Psoas muscle (tissue), 8 donors: ENCODE results near the gene HIRA. TPM values are rescaled to one million over a fixed set of nuclear protein-coding genes. Genes with fewer than 3 reads are reported as not detected.

ENCODE experiments used
- ATAC-seq, 4 donors: fragments of 200-7000 bp; cut with Tn5 transposase; one replicate each; pipeline ENCODE4 v1.9.1; 2020; ENCODE audit warnings: moderate library complexity in 3 of 4, mild to moderate bottlenecking in 2 of 4
- DNase-seq, 2 donors: peaks; one replicate each; pipeline ENCODE4 v3.0.0-alpha.2; 2020
- H3K27ac ChIP-seq: fragments of 200-600 bp; one replicate; pipeline ENCODE4 v1.8.0; 2022
- H3K27me3 ChIP-seq, 3 donors: fragments of 200-600 bp in 1 of 3; one replicate each; pipeline versions ENCODE4 v1.6.1 to v1.8.0; 2013 to 2022; ENCODE audit warnings: low read length in 2 of 3, mild to moderate bottlenecking in 2 of 3, moderate library complexity in 1 of 3; ENCODE audit not compliant: insufficient read depth in 3 of 3
- H3K36me3 ChIP-seq, 2 donors: fragments of 200-600 bp in 1 of 2; one replicate each; pipeline versions ENCODE4 v1.6.1 to v1.8.0; 2013 to 2022; ENCODE audit warnings: low read depth in 1 of 2, mild to moderate bottlenecking in 1 of 2, moderate library complexity in 1 of 2; ENCODE audit not compliant: insufficient read depth in 1 of 2
- H3K4me1 ChIP-seq: fragments of 200-600 bp; one replicate; pipeline ENCODE4 v1.8.0; 2022
- H3K4me3 ChIP-seq: fragments of 200-600 bp; one replicate; pipeline ENCODE4 v1.8.0; 2022; ENCODE audit warnings: mild to moderate bottlenecking
- H3K9me3 ChIP-seq: fragments of 200-600 bp; one replicate; pipeline ENCODE4 v1.8.0; 2022
- WGBS, 3 donors: extraction: QIAGEN DNeasy Blood & Tissue Kit; methylation state at CpG; one replicate each; pipeline versions ENCODE4 v1.1.6 to v1.1.7; 2013; 5-methylcytosine and 5-hydroxymethylcytosine counted together
- intact Hi-C, 2 donors: fragments of 100-400 bp; cut with DNase I; formaldehyde crosslinking; loops; one replicate each; pipeline versions ENCODE4 v1.11.0 to v1.14.2; 2022
- polyA plus RNA-seq, 3 donors: library from polyadenylated mRNA; stranded (reverse); fragments of 200-250 nt; gene quantifications; one replicate each; pipeline ENCODE4 v1.2.3, GENCODE V29; 2013
- total RNA-seq, 4 donors: library from RNA; stranded (reverse); fragmentation: NEBNext Ultra II Directional in 2 of 4; extraction: Animal tissue kit (Norgen Biotek cat#: 25700) in 2 of 4; gene quantifications; one replicate each; pipeline versions ENCODE4 v1.2.1 to v1.2.4, GENCODE V29; 2021 to 2023
- TF ChIP-seq, protein P1 (sequence below): fragments of 200-600 bp; IDR thresholded peaks from one replicate; pipeline ENCODE4 v1.8.0; 2022; ENCODE audit warnings: antibody characterized with exemption
- donor health status: healthy with polysubstance abuse.
- donor health status: DM: no; HTN: no; CAD: no; lungs with moderate emphysema.
- donor health status: Bipolar disorder and iron deficiency.
- donor health status: healthy.
- donor health status: DM: yes; HTN: yes; CAD: no.
- donor health status: DM: no; HTN: no; CAD: no.
- donor health status: DM: no; HTN: no; CAD: no.
- donor health status: DM: yes; HTN: yes; CAD: no.

Gene HIRA
- total and polyA plus RNA-seq, 7 donors, result 12.3 to 32.7 (median 17.2) TPM

DNA sequence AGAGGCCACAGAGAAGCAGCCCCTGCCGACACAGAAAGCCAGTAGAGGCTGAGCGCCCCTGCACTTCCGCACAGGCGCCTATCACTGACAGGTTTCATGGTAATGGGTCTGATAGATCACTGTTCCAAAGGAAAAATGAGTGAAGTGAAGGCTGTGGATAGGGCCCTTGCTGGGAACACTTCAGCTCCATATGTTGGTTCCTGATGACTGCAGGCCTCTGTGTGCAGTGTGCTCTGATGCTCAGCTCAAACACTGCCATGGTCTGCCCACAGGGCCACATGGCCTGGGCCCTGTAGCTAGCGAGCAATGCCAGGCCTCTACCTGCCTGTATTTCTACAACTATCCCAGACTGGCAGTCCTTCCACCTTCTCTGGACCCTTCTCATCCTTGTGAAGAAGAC lies 77.3 kb downstream of the HIRA start:
- Histone ChIP-seq H3K27ac (no peak overlapping the region), H3K4me1 (no peaks in the 10 kb centered on the region), H3K9me3 (no peaks in the 10 kb centered on the region), H3K4me3 (no peak overlapping the region), H3K36me3 (peaks cover 12 to 98% of the 10 kb centered on the region in 2 donors), H3K27me3 (no peaks in the 10 kb centered on the region)
- intact Hi-C loops, result no loop called here
- TF ChIP-seq, protein P1, sequence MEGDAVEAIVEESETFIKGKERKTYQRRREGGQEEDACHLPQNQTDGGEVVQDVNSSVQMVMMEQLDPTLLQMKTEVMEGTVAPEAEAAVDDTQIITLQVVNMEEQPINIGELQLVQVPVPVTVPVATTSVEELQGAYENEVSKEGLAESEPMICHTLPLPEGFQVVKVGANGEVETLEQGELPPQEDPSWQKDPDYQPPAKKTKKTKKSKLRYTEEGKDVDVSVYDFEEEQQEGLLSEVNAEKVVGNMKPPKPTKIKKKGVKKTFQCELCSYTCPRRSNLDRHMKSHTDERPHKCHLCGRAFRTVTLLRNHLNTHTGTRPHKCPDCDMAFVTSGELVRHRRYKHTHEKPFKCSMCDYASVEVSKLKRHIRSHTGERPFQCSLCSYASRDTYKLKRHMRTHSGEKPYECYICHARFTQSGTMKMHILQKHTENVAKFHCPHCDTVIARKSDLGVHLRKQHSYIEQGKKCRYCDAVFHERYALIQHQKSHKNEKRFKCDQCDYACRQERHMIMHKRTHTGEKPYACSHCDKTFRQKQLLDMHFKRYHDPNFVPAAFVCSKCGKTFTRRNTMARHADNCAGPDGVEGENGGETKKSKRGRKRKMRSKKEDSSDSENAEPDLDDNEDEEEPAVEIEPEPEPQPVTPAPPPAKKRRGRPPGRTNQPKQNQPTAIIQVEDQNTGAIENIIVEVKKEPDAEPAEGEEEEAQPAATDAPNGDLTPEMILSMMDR, result no peak
- no peak for DNase-seq
- WGBS, 3 donors, result 95 to 99% (median 95%) methylated on average over 5 of the region's 5 CpGs
- no peak for ATAC-seq

DNA sequence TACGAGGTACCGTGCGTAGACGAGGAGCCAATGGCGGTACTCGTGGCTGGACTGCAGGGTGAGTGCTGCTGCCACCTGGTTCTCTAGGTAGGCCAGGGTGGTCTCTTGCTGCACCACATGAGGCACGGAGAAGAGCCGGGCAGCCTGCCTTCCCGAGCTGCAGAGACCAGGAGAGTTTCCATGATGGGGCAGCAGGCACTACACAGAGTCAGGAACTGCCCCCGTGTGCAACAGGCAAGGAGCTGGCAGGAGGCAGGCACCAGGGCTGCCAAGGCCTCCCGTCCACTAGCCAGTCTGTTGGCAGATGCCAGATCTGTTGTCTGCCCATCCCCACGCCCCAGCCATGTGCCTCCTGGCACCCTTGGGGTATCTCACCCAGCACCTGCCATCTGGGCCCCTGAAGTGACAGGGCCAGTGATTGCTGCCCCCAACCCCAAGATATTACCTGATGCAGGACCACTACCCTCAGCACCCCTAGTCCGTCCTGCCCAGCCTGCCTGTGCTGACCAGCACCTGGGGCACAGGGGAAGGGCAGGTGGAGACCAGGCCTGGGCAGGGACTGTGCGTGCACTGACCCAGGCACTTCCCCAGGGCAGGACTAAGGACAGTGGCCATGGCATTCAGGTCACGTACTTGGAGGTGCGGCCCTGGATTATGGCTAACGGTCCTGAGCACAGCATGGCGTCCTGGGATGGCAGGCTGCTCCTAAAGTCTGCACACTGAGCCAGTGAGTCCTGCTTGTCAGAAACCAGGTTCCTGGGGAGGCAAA lies 78.0 kb downstream of the HIRA start:
- no peaks in the 10 kb centered on the region for H3K27me3 ChIP-seq
- intact Hi-C loops, result no loop called here
- no peaks in the 10 kb centered on the region for H3K9me3 ChIP-seq
- WGBS, 3 donors, result 62 to 79% (median 68%) methylated on average over 18 of the region's 18 CpGs
- no peak for DNase-seq
- no peaks in the 10 kb centered on the region for H3K4me1 ChIP-seq
- H3K27ac ChIP-seq, result no peak overlapping the region
- TF ChIP-seq, protein P1, result no peak
- peaks cover 12 to 92% of the 10 kb centered on the region in 2 donors for H3K36me3 ChIP-seq
- H3K4me3 ChIP-seq, result no peak overlapping the region
- peak in 3 of 4 donors; percentile 9 to 58 (median 27) for ATAC-seq

DNA sequence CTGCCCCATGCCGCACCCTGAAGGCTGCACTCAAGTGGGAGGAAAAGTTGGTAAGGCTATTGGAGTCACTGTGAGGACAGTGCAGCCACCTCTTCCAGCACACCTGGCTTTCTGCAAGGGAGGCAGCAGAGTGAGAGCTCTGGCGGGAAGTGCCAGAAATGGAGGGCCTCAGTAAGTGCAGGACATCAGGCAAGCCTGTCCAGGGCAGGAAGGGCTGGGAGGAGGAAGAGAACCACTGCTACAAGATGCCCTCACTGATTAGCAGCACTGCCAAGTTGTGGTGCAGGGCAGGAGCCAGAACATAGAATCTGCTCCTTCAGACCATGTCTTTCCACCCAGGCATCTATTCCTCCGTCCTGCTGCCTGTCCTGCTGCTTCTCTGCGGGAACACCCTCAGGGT lies 78.8 kb downstream of the HIRA start:
- no peaks in the 10 kb centered on the region for H3K27me3 ChIP-seq
- WGBS, 3 donors, result 91 to 96% (median 91%) methylated on average over 4 of the region's 4 CpGs
- DNase-seq, result no peak
- peaks cover 12 to 84% of the 10 kb centered on the region in 2 donors for H3K36me3 ChIP-seq
- TF ChIP-seq, protein P1, result no peak
- no peaks in the 10 kb centered on the region for H3K9me3 ChIP-seq
- ATAC-seq, result no peak
- intact Hi-C loops, result no loop called here
- H3K4me3 ChIP-seq, result no peak overlapping the region
- no peak overlapping the region for H3K27ac ChIP-seq
- H3K4me1 ChIP-seq, result no peaks in the 10 kb centered on the region

DNA sequence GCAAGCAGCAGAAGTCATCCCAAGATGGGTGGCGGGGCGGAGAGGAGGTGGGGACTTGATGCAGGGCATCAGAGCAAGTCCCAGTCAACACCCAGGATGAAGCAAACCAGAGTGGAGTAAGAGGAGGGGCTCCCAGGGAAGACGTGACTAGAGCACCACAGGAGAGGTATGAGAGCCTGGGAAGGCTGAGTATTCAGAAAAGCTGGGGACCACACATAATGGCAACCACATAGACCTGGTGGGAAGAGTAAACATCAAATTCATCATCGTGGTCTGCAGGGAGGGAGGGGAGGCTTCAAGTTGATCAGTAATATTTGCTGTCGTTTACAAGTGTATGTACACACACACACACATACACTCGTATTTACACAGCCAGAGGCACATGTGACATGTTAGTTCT lies 79.3 kb downstream of the HIRA start:
- no peak for DNase-seq
- Histone ChIP-seq H3K36me3 (peaks cover 12 to 81% of the 10 kb centered on the region in 2 donors), H3K27me3 (no peaks in the 10 kb centered on the region), H3K4me1 (no peaks in the 10 kb centered on the region), H3K9me3 (no peaks in the 10 kb centered on the region), H3K4me3 (no peak overlapping the region), H3K27ac (no peak overlapping the region)
- intact Hi-C loops, result no loop called here
- TF ChIP-seq, protein P1, result no peak
- ATAC-seq, result no peak
- 89 to 97% (median 91%) methylated on average over 6 of the region's 6 CpGs for WGBS, 3 donors

DNA sequence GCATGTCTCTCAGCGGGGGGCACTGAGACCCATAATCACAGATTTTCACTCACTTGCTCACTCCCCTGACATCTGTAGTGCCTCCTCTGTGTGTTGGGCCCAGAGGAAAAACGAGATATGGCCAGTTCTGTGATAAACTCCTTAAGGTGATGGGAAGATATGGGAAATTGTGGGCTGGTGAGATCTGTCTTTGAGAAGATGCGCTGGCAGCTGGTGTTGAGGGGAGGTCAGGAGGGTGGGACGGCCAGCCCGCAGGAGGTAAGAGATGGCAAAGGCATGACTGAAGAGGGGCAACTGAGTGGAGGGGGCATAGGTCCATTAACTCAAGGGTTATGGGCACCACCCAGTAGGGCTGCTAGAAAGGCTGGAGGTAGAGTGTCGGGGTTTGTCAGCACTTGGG lies 79.9 kb downstream of the HIRA start:
- Histone ChIP-seq H3K27me3 (no peaks in the 10 kb centered on the region), H3K27ac (no peak overlapping the region), H3K4me1 (no peaks in the 10 kb centered on the region), H3K36me3 (peaks cover 9 to 80% of the 10 kb centered on the region in 2 donors), H3K9me3 (no peaks in the 10 kb centered on the region), H3K4me3 (no peak overlapping the region)
- TF ChIP-seq, protein P1, result no peak
- ATAC-seq, result no peak
- intact Hi-C loops, result no loop called here
- WGBS, 3 donors, result 95 to 96% (median 95%) methylated on average over 6 of the region's 6 CpGs
- DNase-seq, result no peak
